ENCODE results near the gene SNAPC1.

Gene SNAPC1, protein sequence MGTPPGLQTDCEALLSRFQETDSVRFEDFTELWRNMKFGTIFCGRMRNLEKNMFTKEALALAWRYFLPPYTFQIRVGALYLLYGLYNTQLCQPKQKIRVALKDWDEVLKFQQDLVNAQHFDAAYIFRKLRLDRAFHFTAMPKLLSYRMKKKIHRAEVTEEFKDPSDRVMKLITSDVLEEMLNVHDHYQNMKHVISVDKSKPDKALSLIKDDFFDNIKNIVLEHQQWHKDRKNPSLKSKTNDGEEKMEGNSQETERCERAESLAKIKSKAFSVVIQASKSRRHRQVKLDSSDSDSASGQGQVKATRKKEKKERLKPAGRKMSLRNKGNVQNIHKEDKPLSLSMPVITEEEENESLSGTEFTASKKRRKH

DNA sequence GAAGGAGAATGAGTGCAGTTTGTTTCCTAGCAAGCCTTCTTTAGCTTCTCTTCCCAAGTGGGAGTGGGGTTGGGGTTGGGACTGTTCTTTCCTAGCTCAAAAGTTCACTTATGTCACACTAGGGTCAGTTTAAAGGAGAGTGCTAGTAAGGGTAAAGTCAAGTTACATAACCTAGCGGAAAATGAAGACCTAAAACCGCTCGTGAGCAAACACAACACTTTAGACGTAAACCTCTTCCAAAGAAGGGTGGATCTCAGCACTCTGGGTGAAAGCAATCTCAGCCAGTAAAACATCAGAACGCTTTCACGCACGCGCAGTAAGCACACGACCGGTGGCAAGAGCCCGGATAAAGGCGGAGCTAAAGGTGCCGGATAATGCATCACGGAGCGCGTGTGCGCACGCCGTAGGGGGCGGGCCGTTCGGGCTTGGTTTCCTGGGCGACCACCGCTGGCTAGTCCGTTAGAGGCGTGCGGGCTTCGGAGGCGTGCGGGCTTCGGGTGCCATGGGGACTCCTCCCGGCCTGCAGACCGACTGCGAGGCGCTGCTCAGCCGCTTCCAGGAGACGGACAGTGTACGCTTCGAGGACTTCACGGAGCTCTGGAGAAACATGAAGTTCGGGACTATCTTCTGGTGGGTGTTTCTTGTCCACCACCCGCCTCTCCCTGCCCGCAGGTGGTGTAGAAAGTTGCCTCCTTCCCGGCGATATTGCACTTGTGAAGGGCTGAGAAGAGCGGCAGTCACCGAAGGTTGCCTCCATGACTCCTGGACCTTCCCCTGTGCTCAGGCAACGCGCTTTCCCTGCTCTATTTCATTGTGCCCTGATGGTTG lies at the start of gene SNAPC1:
Gene SNAPC1 (plus strand): TSS at position 462 of the 828 bp plus-strand sequence. CDS start 41 bp downstream, at position 503.
- TF ChIP-seq, protein P1, sequence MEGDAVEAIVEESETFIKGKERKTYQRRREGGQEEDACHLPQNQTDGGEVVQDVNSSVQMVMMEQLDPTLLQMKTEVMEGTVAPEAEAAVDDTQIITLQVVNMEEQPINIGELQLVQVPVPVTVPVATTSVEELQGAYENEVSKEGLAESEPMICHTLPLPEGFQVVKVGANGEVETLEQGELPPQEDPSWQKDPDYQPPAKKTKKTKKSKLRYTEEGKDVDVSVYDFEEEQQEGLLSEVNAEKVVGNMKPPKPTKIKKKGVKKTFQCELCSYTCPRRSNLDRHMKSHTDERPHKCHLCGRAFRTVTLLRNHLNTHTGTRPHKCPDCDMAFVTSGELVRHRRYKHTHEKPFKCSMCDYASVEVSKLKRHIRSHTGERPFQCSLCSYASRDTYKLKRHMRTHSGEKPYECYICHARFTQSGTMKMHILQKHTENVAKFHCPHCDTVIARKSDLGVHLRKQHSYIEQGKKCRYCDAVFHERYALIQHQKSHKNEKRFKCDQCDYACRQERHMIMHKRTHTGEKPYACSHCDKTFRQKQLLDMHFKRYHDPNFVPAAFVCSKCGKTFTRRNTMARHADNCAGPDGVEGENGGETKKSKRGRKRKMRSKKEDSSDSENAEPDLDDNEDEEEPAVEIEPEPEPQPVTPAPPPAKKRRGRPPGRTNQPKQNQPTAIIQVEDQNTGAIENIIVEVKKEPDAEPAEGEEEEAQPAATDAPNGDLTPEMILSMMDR (IDR thresholded peaks at IDR 0.05; ENCODE audit: low read length) = no peak
- no peak for TF ChIP-seq EZH2 (IDR thresholded peaks at IDR 0.05; ENCODE audit: borderline replicate concordance, low read length)
- H3K4me2 ChIP-seq (ENCODE audit: low read length) = peak within 1 kb of the TSS; percentile 77
- peaks cover 42% of the 10 kb centered on the region for H3K4me1 ChIP-seq (ENCODE audit: insufficient read depth, low read length, severe bottlenecking)
- H4K20me1 ChIP-seq (ENCODE audit: insufficient read depth, low read length) = no peaks in the 10 kb centered on the region
- peak within 1 kb of the TSS; percentile 97 for H3K4me3 ChIP-seq (ENCODE audit: low read depth, low read length, poor library complexity, severe bottlenecking)
- H3K9me3 ChIP-seq (ENCODE audit: low read length) = no peaks in the 10 kb centered on the region
- no peaks in the 10 kb centered on the region for H3F3A ChIP-seq (ENCODE audit: insufficient read depth, low read length)
- peaks cover 11% of the 10 kb centered on the region for H3K36me3 ChIP-seq (ENCODE audit: insufficient read depth, low read length)
- H3K79me2 ChIP-seq (ENCODE audit: insufficient read depth, low read length) = peaks cover 45% of the 10 kb centered on the region
- no peaks in the 10 kb centered on the region for H3K27me3 ChIP-seq (ENCODE audit: insufficient read depth, low read length)
- H2AFZ ChIP-seq (ENCODE audit: low read length) = no peak within 1 kb of the TSS
- H3K9me2 ChIP-seq (ENCODE audit: low read depth, low read length) = no peaks in the 10 kb centered on the region
- peak within 1 kb of the TSS; percentile 80 for H3K27ac ChIP-seq (ENCODE audit: low read depth, low read length, poor library complexity, severe bottlenecking)
- H3K9ac ChIP-seq (ENCODE audit: low read length) = peak within 1 kb of the TSS; percentile 93

DNA sequence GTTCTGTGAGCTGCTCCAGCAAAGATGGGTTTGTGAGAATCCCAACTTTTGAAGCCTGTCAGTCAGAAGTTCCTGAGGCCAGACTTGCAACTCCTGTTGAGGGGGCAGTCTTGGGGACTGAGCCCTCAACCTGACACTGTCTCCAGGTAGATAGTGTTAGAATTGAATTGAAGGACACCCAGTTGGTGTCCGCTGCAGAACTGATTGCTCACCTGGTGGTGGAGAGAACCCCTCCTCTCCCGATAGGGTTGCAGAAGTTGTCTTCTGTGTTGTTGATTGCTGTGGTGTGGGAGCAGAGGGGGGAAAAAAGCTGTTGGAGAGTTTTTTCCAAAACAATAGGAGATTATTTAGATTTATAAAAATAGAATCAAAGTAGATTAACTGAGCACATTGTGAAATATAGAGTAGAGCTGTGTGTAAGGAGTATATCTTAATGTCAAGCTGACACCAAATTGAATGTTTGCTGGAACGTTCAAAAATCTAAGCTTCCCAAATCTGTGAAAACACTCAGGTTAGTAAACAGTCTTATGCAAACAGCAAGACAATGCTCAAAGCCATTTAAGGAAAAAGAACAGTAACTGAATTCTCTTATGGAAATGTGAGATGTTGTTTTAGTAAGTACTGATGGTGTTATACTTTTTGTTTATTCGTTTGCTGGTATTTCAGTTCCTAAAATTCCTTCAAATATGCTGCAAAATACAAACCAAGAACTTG lies 48.3 kb upstream of the SNAPC1 start:
- Histone ChIP-seq H3K4me1 (ENCODE audit: insufficient read depth, low read length, severe bottlenecking) (peaks cover 100% of the 10 kb centered on the region), H3K36me3 (ENCODE audit: insufficient read depth, low read length) (no peaks in the 10 kb centered on the region)

DNA sequence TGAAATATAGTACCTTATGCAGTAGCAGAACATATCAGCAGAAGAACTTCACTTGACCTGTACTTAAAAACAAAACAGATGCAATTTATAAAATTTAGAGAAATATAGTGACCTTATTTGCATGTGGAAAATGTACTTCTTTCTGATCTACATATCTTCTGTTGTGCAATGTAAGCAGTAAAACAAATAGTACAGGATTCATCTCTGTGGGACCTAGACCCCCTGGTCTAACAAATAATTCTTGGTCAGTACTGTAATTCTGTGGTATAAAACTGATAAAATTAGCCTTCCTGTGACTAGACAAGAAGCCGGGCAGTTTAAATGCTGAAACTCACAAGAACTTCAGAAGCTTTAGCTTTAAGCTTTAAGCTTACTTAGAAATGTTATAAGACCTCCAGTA lies 45.3 kb upstream of the SNAPC1 start:
- Histone ChIP-seq H3K4me3 (ENCODE audit: low read depth, low read length, poor library complexity, severe bottlenecking) (peak overlapping the region; percentile 28), H2AFZ (ENCODE audit: low read length) (no peak overlapping the region), H3K9ac (ENCODE audit: low read length) (peak overlapping the region; percentile 41; the same call in 1 of the 2 replicates), H3K27me3 (ENCODE audit: insufficient read depth, low read length) (no peaks in the 10 kb centered on the region), H3K79me2 (ENCODE audit: insufficient read depth, low read length) (peaks cover 98% of the 10 kb centered on the region), H3K4me2 (ENCODE audit: low read length) (peak overlapping the region; percentile 56), H4K20me1 (ENCODE audit: insufficient read depth, low read length) (no peaks in the 10 kb centered on the region), H3K27ac (ENCODE audit: low read depth, low read length, poor library complexity, severe bottlenecking) (peak overlapping the region; percentile 81), H3K9me3 (ENCODE audit: low read length) (no peaks in the 10 kb centered on the region), H3K9me2 (ENCODE audit: low read depth, low read length) (no peaks in the 10 kb centered on the region), H3K4me1 (ENCODE audit: insufficient read depth, low read length, severe bottlenecking) (peaks cover 89% of the 10 kb centered on the region), H3K36me3 (ENCODE audit: insufficient read depth, low read length) (peaks cover 14% of the 10 kb centered on the region), H3F3A (ENCODE audit: insufficient read depth, low read length) (no peaks in the 10 kb centered on the region; the same call in 1 of the 2 replicates)
- TF ChIP-seq EZH2 (IDR thresholded peaks at IDR 0.05; ENCODE audit: borderline replicate concordance, low read length) = no peak
- TF ChIP-seq, protein P1 (IDR thresholded peaks at IDR 0.05; ENCODE audit: low read length) = no peak

More for the DNA sequence above, 48.3 kb upstream of the SNAPC1 start:
- no peaks in the 10 kb centered on the region for H3K27me3 ChIP-seq (ENCODE audit: insufficient read depth, low read length)
- no peak overlapping the region for H3K9ac ChIP-seq (ENCODE audit: low read length)
- H3K9me3 ChIP-seq (ENCODE audit: low read length) = no peaks in the 10 kb centered on the region
- peak overlapping the region; percentile 24; the same call in 1 of the 2 replicates for H3K4me2 ChIP-seq (ENCODE audit: low read length)
- H4K20me1 ChIP-seq (ENCODE audit: insufficient read depth, low read length) = peaks cover 3% of the 10 kb centered on the region; the same call in 1 of the 2 replicates
- H3K79me2 ChIP-seq (ENCODE audit: insufficient read depth, low read length) = peaks cover 100% of the 10 kb centered on the region
- no peak overlapping the region for H3K27ac ChIP-seq (ENCODE audit: low read depth, low read length, poor library complexity, severe bottlenecking)
- H2AFZ ChIP-seq (ENCODE audit: low read length) = no peak overlapping the region
- H3F3A ChIP-seq (ENCODE audit: insufficient read depth, low read length) = no peaks in the 10 kb centered on the region; the same call in 1 of the 2 replicates
- no peak for TF ChIP-seq EZH2 (IDR thresholded peaks at IDR 0.05; ENCODE audit: borderline replicate concordance, low read length)
- TF ChIP-seq, protein P1 (IDR thresholded peaks at IDR 0.05; ENCODE audit: low read length) = no peak
- H3K9me2 ChIP-seq (ENCODE audit: low read depth, low read length) = no peaks in the 10 kb centered on the region
- H3K4me3 ChIP-seq (ENCODE audit: low read depth, low read length, poor library complexity, severe bottlenecking) = no peak overlapping the region

Data from OCI-LY1 (cell line).